ENCODE measurements around the gene KIF3A.

Gene KIF3A

GRCh38 chr5:132718544-132719312, 18.6 kb downstream of the KIF3A start:
- DNase-seq: no peak
- Histone ChIP-seq H3K9me3 (ENCODE audit: severe bottlenecking) (no peaks in the 10 kb centered on the region), H3K27ac (no peak overlapping the region), H3K27me3 (ENCODE audit: insufficient read depth, low read depth, severe bottlenecking) (no peaks in the 10 kb centered on the region), H3K36me3 (peaks cover 7% of the 10 kb centered on the region), H3K4me3 (ENCODE audit: low read depth, low read length) (no peak overlapping the region)
- no peak for TF ChIP-seq CTCF (IDR thresholded peaks at IDR 0.05; ENCODE audit: low read depth, low read length)

- H3K9me3 ChIP-seq (ENCODE audit: severe bottlenecking): no peaks in the 10 kb centered on the region
- no peak for TF ChIP-seq CTCF (IDR thresholded peaks at IDR 0.05; ENCODE audit: low read depth, low read length)
- H3K36me3 ChIP-seq: peaks cover 4% of the 10 kb centered on the region; the same call in 1 of the 2 replicates
- no peak overlapping the region for H3K27ac ChIP-seq
- H3K4me3 ChIP-seq (ENCODE audit: low read depth, low read length): no peak overlapping the region
- no peak for DNase-seq
- no peaks in the 10 kb centered on the region for H3K27me3 ChIP-seq (ENCODE audit: insufficient read depth, low read depth, severe bottlenecking)
Measured at GRCh38 chr5:132714456-132715307, 22.7 kb downstream of the KIF3A start.

- Histone ChIP-seq H3K27ac (no peak overlapping the region), H3K27me3 (ENCODE audit: insufficient read depth, low read depth, severe bottlenecking) (no peaks in the 10 kb centered on the region), H3K9me3 (ENCODE audit: severe bottlenecking) (no peaks in the 10 kb centered on the region), H3K4me3 (ENCODE audit: low read depth, low read length) (no peak overlapping the region), H3K36me3 (no peaks in the 10 kb centered on the region; the same call in 1 of the 2 replicates)
- no peak for DNase-seq
- no peak for TF ChIP-seq CTCF (IDR thresholded peaks at IDR 0.05; ENCODE audit: low read depth, low read length)
Measured at GRCh38 chr5:132708645-132709044, 28.7 kb downstream of the KIF3A start.

GRCh38 chr5:132704875-132705274, 32.5 kb downstream of the KIF3A start:
- Histone ChIP-seq H3K9me3 (ENCODE audit: severe bottlenecking) (no peaks in the 10 kb centered on the region), H3K27me3 (ENCODE audit: insufficient read depth, low read depth, severe bottlenecking) (no peaks in the 10 kb centered on the region), H3K36me3 (peaks cover 20% of the 10 kb centered on the region), H3K4me3 (ENCODE audit: low read depth, low read length) (no peak overlapping the region), H3K27ac (no peak overlapping the region)
- no peak for TF ChIP-seq CTCF (IDR thresholded peaks at IDR 0.05; ENCODE audit: low read depth, low read length)
- DNase-seq: no peak

GRCh38 chr5:132695956-132696355, 41.4 kb downstream of the KIF3A start:
- Histone ChIP-seq H3K9me3 (ENCODE audit: severe bottlenecking) (no peaks in the 10 kb centered on the region), H3K36me3 (peaks cover 26% of the 10 kb centered on the region), H3K4me3 (ENCODE audit: low read depth, low read length) (no peak overlapping the region), H3K27ac (no peak overlapping the region), H3K27me3 (ENCODE audit: insufficient read depth, low read depth, severe bottlenecking) (no peaks in the 10 kb centered on the region)
- no peak for TF ChIP-seq CTCF (IDR thresholded peaks at IDR 0.05; ENCODE audit: low read depth, low read length)
- no peak for DNase-seq
